NCI-H748 treated with DMSO at 0.1 percent for 48 hours (cell line): ENCODE results near the gene PLSCR2.
"Not testable (repeated sequence)": the region's sequence is repeated elsewhere in the genome, so short reads cannot be mapped to it uniquely, and the experiment has no call there.

Experiments used
- DNase-seq: peaks from one replicate; lab custom pipeline; 2025; lab: John Stamatoyannopoulos, UW

The PLSCR2 gene, protein sequence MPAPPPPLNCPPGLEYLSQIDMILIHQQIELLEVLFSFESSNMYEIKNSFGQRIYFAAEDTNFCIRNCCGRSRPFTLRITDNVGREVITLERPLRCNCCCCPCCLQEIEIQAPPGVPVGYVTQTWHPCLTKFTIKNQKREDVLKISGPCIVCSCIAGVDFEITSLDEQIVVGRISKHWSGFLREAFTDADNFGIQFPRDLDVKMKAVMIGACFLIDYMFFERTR

DNA sequence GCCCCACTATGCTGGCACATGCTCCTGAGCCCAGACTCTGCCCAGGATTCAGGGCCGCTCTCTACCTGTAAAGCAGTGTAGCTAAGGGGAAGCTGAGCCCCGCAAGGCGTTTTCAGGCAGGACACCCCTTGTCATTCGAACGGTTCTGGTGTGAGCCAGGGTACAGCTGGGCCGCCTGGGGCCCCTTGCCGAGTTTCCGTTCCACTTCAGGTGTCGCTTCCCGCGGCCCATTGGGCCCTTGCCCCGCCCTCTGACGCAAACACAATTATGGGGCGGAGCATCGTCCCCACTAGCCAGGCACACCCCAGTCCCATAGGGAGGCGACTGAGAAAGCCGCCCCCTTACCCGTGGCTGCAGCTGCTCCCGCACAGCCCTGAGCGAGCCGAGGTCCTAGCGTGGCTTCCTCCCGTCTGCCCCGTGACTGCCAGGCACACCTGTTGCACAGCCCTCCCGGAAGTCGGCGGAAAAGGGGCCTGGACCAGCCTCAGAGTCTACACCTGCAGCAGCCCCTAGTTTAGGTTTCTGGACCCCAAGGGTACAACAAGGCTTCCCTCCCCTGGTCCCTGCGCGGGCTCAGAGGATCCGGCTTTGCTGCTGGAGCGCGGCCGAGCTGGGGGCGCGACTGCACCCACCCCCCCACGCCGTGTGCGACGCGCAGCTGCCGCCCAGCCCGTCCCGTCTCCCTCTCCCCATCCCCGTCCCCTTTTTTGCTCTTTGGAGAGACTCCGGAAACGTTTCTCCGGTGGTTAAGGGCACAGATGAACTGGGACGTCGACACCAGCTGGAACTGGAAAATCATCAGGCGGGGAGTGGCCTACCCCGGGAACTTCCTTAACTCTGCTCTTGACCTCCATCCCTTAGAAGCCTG, at the start of gene PLSCR2:
PLSCR2 (minus strand) TSS at position 412 of the 868 bp plus-strand sequence. CDS start 9,657 bp downstream, outside the sequence.
- no peak for DNase-seq

DNA sequence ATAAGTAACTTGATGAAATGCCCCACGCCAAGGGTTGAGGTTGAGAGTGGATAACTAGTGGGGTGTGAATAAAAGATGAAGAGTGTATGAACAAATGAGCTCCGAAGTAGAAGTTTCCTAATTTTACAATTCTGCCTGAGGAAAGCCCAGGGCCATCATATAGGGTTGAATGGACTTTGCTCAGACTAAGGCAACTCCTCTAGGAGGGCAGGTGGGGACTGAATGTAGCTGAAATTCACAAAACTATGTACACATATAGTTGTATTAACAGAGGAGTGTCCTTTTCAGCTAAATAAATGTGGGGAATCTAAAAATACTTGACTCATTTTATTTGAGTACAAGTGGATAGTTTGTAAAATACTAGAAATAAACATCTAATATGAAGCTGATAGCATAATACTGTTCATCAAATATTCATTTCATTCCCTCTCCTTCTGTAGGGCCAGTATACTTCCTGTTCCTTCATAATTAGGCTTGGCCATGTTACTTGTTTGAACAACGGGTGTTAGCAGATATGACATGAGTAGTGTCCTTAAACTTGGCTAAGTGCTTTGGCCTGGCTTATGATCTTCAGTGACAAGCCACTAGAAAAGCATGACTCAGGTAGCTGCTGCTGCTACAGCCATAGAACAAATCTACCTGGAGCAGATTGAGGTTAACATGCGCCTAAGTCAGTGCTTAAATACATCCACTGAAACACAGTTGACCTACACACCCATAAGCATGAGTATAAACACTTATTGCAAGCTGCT, 48.5 kb upstream of the PLSCR2 start:
- no peak for DNase-seq

DNA sequence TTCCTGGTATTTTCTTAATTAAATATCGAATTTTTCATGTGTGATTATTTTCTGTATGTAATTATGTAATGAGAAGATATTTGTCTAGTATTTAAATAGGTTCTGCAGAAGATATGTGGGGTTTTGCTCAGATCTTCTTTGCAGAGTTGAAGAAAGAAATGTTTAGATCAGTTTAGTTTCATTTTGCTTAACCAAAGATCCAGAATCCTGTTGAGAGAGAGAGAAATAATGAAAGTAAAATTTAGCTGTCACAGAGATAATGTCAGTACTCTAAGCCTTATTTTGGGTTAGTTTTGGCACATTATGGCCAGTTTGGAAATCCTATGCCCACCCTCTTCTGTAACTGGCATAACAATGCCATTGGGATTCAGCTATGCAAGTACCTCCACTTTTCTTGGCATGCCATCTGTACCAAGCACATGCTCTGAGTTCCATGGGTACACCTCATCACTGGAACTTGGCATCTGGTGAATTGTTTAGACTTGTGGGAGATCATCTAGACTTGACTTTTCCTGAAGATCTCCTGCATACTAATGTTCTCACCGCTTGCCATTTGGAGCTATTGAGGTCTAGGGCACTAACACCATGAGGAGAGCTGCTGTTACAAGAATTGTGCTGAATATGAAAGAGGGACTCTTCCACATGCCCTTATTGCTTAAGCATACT, 44.2 kb upstream of the PLSCR2 start:
- DNase-seq = no peak

DNA sequence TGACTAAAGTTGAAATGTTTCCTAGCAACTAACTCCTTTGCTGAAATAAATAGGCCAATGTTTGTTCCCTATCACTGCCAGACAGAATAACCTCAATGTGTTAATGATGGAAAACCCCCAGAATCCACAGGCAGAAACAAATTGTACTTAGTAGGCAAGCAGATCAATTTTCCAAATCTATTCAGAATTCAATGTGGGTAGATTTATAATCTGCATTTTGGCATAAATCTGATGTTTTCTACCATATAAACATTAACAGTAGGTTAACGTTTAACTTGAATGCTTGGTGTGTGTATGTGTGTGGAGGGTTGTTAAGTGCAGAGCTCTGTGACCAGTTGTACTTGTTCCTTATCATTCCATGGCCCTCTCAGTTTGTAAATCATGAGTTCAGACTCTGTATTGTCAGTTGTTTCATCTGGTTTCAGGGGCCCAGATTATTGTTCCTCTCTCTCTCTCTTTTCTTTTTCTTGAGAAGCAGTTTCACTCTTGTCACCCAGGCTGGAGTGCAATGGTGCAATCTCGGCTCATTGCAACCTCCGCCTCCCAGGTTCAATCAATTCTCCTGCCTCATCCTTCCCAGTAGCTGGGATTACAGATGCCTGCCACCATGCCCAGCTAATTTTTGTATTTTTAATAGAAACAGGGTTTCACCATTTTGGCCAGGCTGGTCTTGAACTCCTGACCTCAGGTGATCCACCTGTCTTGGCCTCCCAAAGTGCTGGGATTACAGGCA, 42.2 kb upstream of the PLSCR2 start:
- no peak for DNase-seq

DNA sequence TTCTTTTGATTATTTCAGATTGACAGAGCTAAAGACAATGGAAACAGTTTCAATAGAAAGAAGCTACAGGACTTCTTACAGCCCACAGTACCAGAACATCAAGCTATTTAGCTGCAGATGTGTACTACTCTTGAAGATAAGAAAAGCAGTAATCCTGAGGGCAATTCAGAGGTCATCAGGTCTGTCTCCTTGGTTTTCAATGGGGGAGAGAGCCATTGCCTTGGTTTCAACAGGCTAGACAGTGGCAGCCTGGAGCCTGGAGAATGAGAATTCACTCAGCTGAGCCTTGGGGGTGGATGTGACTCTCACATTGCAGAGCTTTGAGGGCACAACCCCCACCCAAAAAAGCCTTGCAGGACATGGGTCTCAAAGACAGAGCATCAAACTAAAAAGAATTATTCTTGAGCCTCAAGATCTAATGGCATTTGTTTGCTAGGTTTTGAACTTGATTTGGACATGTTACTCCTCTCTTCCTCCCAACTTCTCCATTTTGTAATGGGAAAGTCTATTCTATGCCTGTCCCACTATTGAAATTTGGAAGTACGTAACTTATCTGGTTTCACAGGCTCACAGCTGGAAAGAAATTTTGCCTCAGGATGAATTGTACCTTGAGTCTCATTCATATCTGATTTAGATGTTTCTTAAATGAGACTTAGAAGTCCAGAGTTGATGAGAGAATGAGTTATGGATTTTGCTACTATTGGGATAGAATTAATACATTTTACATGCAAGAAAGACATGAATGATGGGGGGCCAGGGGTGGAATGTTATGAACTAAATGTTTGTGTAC, 38.2 kb upstream of the PLSCR2 start:
- DNase-seq = no peak

DNA sequence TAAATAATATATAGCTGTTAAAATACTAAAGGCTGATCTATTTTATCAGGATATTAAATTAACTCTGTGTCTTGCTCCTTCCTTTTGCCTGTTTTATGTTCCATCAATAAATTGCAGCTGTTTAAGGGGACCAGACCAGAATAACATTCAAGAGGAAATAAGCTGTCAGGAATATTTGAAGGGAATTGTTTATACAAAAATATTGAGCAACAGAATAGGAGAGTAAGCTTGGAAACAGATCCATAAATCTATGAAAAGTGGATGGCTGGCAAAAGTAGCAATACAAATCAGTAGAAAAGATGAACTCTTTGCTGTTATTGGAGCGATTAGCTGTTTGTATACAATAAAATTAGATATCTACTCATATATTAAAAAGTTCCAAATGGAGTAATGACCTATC, 36.2 kb upstream of the PLSCR2 start:
- DNase-seq = no peak

DNA sequence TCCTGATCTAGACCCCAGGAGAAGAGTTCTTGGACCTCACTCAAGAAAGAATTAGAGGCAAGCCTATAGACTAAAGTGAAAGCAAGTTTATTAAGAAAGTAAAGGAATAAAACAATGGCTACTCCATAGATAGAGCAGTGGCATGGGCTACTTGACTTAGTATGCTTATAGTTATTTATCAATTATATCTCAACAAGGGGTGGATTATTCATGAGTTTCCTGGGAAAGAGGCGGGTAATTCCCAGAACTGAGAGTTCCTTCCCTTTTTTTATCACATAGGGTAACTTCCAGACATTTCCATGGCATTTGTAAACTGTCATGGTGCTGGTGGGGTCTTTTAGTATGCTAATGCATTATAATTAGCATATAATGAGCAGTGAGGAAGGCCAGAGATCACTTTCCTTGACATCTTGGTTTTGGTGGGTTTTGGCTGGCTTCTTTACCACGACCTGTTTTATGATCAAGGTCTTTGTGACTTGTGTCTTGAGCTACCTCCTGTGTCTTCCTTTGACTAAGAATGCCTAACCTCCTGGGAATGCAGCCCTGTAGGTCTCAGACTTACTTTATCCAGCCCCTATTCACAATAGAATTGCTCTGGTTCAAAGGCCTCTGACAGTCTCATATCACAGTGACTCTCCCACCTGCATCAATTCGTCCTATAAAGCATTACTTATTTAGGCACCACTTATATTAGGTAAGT, 35.3 kb upstream of the PLSCR2 start:
- DNase-seq = no peak

DNA sequence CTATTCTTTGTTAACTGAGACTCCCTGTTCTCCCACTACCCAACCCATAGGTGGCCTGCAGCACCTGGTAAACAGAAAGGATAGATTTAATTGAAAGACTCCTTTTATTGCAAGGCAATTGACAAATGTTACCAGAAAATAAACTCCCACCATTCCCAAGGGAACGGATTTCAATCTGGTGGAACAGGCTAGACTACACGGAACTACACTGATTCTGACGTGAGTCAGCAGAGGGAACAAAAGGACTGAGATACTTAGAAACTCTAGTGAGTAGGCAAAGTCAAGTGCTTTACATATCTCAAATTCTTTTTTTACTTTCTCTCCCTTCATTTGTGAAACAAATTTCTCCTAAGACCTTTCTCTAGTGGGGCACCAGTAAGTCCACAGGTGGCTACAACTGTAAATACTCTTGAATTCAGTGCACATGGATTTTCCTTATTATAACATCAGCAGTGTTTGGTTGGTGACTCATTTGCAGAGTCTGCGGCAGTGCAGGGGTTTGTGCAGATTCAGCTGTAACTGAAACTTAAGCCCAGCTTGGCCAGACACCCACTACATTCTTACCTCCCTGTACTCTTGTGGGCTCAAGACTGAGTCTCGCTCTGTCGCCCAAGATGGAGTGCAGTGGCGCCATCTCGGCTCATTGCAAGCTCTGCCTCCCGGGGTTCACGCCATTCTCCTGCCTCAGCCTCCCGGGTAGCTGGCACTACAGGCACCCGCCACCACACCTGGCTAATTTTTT, 34.3 kb upstream of the PLSCR2 start:
- peak; percentile 45 for DNase-seq

DNA sequence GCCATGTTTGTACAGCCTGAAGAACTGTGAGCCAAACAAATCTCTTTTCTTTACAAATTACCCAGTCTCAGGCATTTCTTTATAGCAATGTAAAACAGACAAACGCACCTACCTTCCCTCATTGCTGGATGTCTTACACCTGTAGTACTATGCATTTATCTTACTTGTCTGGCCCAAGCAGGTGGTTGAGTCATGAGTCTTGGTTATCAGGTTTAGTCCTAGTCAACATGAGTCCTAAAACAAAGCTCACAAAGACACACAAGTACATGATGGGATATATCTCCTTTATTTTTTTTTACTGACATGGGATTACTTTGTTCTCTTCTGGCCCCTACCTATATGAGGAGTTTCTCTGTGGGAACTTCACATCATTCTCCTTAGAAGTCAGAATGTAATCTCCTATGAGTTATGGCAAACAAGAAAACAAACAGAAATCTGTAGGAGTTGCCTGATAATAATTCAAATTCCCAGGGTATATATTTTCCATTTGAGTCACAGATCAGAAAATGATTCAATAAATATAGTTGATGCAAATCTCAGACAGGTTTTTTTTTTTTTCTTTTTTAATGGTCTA, 33.6 kb upstream of the PLSCR2 start:
- no peak for DNase-seq

DNA sequence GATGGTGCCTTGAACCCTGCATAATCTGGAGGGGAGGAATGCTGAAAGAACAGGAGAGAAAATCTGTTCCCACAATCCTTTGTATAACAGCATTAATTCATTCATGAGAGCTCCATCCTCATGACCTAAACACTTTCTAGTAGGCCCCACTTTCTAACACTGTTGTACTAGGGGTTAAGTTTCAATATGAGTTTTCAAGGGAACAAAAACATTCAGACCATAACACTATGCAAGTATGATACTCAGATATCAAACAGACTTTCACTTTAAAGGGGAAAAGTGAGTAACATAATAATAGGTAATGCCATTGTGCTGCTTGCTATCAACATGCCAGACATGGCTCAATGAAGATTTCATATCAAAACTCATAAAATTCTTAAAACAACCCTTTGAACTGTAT, 32.4 kb upstream of the PLSCR2 start:
- DNase-seq = no peak

DNA sequence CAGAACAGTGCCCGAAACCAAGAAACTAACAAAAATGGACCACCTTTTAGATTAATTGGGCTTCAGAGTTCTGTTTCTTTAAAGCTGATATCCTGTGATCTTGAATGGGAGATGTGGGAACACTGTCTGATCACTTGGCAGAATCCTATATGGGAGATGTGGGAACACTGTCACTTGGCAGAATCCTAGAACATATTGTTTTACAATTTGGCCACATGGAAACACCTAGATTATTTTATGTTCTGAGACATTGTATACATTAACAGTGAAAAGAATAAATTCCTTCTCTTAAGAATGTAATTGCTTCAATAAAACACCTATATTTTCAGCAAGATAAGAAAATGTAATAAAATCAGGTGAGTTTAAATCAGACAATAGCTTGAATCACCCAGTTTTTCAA, 30.3 kb upstream of the PLSCR2 start:
- no peak for DNase-seq

DNA sequence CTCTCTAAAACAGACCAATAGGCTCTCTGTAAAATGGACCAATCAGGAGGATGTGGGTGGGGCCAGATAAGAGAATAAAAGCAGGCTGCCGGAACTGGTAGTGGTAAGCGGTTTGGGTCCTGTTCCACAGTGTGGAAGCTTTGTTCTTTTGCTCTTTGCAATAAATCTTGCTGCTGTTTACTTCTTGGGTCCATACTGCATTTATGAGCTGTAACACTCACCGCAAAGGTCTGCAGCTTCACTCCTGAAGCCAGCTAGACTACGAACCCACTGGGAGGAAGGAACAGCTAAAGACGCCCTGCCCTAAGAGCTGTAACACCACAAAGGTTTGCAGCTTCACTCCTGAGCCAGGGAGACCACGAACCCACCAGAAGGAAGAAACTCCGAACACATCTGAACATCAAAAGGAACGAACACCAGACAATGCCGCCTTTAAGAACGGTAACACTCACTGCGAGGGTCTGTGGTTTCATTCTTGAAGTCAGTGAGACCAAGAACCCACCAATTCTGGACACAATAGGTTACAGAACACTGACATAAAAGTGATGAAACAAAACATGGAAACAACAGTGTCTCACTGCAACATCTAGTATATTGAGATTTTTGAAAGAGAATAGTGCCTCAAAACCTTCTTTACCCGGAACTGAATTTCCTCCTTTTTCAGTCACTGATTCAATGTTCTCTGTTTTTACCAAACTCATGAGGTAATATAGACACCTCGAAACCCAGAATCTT, 28.8 kb upstream of the PLSCR2 start:
- DNase-seq = no peak

DNA sequence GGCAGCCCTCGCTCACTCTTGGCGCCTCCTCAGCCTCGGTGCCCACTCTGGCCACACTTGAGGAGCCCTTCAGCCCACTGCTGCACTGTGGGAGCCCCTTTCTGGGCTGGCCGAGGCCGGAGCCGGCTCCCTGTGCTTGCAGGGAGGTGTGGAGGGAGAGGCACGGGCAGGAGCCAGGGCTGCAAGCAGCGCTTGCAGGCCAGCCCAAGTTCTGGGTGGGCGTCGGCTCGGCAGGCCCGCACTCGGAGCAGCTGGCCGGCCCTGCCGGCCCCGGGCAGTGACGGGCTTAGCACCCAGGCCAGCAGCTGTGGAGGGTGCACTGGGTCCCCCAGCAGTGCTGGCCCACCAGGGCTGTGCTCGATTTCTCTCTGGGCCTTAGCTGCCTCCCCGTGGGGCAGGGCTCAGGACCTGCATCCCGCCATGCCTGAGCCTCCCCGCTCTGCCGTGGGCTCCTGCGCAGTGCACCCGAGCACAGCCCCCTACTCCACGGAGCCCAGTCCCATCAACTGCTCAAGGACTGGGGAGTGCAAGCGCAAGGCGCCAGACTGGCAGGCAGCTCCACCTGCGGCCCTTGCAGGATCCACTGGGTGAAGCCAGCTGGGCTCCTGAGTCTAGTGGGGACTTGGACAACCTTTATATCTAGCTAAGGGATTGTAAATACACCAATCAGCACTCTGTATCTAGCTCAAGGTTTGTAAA, 27.9 kb upstream of the PLSCR2 start:
- not testable (repeated sequence) for DNase-seq

DNA sequence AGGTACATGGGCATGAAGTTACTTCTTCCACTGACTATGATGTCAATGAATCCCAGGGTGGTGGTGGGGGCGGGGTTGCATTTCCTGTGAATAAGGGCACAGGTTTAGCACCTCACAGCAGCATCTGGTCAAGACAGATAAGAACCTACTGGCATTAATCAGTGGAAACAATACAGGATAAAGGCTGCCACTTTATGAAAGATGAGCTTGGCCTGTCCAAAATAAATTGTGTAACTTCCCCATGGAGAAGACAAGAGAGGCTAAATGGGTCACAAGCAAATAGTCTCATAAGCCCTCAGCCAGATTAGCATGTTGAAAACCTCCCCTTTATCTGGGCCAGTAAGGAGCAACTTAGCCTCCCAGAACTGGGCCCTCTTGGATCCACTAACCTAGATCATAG, 27.4 kb upstream of the PLSCR2 start:
- no peak for DNase-seq

DNA sequence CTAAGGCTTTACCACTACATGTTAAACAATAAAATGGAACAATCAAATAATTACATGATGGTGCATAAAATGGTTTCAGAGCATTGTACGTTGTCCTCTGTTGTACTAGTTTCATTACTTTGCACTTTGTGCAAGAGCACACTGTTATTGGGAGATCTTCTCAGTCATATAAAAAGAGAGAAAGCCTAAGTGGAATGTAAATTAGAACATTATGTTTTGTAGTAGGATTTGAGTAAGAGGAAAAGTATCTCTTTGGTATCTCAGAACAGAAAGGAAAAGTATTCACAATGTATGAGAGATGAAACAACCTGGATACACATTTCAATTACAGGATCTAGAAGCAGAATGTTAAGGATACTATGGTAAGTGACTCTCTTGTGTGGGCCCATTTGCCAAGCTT, 26.9 kb upstream of the PLSCR2 start:
- DNase-seq = no peak

DNA sequence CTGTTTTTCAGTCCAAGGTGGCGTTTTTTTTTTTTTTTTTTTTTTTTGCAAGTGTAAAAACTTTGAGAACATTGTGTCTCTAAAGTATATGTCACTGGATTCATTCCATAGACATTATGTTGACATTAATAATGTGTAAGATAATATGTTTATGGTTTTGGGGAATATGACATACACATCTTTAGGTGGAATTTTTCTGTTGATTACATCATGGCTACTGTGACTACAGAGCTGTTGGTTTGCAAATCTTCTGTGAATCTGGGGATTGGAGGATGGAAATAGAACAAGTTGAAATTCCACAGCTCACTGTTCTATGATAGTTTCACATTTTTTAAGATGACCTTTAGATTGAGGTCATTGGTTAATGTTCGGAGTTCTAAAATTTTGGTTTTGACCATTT, 24.4 kb upstream of the PLSCR2 start:
- no peak for DNase-seq

DNA sequence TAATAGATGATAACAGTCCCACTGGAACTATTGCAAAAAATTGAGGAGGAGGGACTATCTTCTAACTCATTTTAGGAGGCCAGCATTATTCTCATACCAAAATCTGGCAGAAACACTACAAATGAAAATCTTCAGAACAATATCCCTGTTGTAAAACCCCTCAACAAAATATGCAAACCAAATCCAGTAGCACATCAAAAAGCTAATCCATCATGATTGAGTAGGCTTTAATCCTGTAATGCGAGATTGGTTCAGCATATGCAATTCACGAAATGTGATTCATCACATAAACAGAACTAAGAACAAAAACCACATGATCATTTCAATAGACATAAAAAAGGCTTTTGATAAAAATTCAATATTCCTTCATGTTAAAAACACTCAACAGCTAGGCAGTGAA, 23.9 kb upstream of the PLSCR2 start:
- no peak for DNase-seq

DNA sequence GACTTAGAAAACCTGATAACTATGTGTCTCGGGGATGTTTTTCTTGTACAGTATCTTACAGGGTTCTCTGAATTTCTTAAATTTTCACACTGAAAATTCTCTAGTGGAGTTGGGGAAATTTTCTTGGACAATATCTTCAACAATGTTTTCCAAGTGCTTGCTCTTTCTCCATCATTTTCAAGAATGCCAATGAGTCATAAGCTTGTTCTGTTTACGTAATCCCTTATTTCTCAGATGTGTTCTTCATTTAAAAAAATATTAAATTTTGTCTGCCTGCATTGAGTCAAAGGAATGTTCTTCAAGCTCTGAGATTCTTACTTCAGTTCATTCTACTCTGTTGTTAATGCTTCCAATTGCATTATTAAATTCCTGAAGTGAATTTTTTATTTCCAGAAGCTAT, 21.9 kb upstream of the PLSCR2 start:
- DNase-seq = no peak
